OCI-M2 (cell line): Measurements from ENCODE around the gene KRT82.
"Not testable (repeated sequence)": the region's sequence is repeated elsewhere in the genome, so short reads cannot be mapped to it uniquely, and the experiment has no call there.

Experiments used
- DNase-seq: peaks from one replicate; lab custom pipeline; 2025; ENCODE audit not compliant: unreplicated experiment; lab: John Stamatoyannopoulos, UW

The KRT82 gene

GRCh38 chr12:52413202-52413601 lies 7.1 kb upstream of the KRT82 start:
- no peak for DNase-seq

DNA sequence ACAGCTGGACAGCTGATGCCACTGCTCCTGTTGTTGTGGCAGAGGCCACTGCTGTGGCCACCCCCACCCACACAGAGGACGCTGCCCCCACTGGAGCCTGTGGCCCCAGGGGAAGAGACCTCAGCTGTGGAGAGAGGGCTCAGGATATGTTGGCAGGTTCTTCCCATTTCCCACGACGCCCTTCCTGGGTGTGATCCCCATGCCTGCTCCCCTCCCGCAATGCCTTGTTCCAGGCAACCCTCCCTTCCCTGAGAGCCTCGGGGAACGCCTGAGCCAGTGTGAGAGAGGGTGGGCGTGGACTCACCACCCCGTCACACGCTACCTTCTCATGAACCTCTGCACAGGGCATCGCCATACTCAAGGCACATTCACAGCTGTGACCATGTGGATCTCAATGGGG lies 5.7 kb upstream of the KRT82 start:
- DNase-seq, result no peak

DNA sequence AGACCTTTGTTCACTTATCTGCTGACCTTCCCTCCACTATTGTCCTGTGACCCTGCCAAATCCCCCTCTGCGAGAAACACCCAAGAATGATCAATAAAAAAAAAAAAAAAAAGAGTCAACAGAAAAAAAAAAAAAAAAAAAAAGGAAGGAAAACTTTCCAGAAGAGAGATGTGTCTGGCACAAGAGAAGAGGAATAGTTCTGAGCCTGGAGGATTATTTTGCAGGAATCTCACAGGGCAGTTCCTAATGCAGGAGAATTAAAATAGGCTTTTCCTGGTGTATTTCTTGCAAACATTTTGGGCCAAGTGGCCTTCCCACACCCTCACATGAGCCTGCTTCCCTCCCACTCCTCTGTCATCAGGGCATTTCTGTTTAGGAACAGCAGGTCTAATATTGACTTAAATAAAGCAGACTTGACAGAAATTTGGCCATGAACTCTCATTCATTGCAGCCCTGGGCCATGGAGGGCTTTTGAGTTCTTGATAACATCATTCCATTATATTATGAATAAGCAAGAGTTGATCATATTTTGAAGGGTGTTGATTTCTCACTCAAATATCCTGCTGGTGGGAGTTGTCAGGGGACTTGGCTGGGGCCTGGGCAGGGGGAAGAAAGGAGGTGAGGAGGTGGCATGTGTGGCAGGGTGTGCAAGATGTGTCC lies 4.6 kb upstream of the KRT82 start:
- not testable (repeated sequence) for DNase-seq

DNA sequence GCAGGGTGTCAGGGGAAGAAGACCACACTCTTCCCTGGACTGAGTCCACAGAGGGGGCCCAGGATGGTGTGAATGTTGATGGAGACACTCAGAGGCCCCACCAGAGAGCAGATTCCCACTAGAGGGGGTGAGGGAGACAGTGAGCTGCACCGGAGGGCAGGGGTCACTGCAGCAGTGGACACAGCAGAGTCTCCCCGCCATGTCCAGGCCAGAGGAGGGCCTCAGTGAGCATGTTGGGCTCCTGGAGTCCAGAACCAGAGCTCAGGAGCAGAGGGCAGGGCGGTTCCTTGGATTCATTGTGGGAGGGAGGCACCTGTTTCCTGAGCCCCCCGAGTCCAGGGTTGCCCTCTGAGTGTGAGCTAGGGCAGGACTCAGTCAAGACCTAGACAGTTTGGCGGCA lies 1.8 kb upstream of the KRT82 start:
- DNase-seq, result no peak

- no peak for DNase-seq
Measured at GRCh38 chr12:52404951-52405350, 1.2 kb downstream of the KRT82 start.

GRCh38 chr12:52403561-52403960 lies 2.6 kb downstream of the KRT82 start:
- no peak for DNase-seq

GRCh38 chr12:52402873-52403540 lies 3.1 kb downstream of the KRT82 start:
- DNase-seq, result no peak

- DNase-seq, result no peak
Measured at GRCh38 chr12:52402377-52402776, 3.8 kb downstream of the KRT82 start.

- DNase-seq, result no peak
Measured at GRCh38 chr12:52401926-52402325, 4.2 kb downstream of the KRT82 start.

GRCh38 chr12:52401526-52401925 lies 4.6 kb downstream of the KRT82 start:
- no peak for DNase-seq

GRCh38 chr12:52400906-52401305 lies 5.2 kb downstream of the KRT82 start:
- no peak for DNase-seq

- no peak for DNase-seq
Measured at GRCh38 chr12:52399756-52400155, 6.4 kb downstream of the KRT82 start.

DNA sequence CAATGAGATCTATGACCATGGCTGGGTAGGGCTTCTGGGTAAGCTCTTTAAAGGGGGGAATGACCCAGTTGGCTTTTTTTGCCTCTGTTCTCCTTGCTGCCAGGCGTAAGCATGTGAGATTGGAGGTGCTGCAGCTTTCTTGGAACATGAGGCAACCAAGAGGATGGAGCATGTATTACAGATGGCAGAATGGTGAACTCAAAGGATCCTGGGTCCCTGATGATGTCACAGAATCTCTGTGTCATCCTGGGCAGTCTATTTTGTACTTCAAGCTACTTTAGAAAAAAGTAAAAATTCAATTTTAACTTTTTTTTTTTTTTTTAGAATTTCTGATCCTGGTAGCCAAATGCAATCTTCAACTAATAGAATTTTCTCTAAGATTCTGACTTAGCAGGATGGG lies 8.0 kb downstream of the KRT82 start:
- no peak for DNase-seq

GRCh38 chr12:52396656-52397055 lies 9.5 kb downstream of the KRT82 start:
- DNase-seq, result no peak

DNA sequence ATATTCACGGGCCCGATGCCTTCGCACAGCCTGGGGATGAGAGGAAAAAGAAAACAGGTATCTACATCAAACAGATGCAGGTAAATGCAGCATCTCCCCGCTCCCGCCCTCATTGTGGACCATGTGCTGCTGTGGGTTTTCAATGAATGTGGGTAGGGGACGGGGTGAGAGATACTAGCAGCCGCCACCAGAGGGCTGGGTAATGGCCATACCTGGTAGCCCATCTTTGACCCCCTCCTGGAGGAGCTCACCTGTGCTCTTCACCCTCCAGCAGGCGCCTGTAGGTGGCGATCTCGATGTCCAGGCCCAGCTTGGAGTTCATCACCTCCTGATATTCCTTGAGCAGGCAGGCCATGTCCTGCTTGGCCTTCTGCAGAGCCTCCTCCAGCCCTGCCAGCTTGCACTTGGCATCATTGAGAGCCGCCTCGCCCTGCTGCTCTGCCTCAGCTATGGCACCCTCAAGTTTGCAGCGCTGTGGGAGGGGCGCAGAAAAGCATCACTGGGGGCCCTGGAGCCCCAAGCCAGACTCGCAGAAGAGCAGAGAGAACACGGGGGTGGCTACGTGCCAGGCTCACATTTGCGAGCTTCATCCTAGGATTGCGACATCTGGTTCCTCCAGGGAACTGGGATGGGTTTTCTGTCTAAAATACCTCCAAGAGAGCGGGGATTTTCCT lies 10.2 kb downstream of the KRT82 start:
- no peak for DNase-seq

DNA sequence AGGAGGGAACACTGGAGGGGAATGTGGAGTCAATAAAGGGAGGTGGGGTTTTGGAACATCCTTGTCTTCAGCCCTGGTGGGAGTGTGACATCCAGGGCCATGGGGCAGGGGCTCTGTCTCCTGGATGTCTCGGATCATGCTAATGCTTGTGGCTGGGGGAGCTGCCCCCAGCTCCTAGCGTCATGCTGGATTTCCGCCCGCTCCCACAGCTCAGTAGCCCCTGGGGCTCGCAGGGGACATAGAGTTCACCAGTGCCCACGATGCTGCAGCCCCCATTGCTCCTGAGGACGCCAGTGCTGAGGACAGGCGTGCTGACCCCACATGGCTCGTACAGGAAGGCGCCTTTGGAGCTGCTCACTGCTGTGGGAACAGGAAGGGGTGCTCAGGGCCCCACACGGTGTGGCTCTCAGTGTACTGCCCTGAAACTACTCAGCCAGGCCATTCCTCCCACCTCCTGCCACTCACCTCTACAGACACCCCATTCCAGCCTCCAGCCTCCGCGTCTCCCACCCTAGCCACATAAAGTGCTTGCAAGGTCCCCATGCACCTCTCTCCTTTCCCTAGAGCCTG lies 11.2 kb downstream of the KRT82 start:
- DNase-seq, result no peak

DNA sequence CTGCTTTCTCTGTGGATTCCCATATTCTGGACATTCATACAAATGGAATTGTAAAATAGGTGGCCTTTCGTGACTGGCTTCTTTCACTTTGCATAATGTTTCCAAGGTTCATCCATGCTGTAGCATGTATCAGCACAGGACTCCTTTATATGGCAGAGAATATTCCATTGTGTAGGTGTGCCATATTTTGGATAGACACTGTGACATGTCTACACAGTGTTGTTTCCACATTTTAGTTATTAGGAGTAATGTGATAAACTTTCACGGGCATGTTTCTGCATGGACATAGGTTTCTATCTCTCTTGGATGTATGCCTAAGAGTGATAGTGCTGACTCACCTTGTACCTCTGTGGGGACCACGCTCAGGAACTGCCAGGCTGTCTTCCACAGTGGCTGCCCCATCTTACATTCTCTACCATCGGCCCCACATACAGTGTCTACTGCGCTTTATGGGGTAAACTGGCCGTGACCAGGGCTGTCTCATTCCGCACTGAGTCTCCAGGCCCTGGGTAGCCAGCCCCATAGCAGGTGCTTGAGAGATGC lies 13.6 kb downstream of the KRT82 start:
- no peak for DNase-seq

GRCh38 chr12:52391618-52392002 lies 14.5 kb downstream of the KRT82 start:
- no peak for DNase-seq

- DNase-seq, result no peak
Measured at GRCh38 chr12:52390739-52391617, 15.2 kb downstream of the KRT82 start.

DNA sequence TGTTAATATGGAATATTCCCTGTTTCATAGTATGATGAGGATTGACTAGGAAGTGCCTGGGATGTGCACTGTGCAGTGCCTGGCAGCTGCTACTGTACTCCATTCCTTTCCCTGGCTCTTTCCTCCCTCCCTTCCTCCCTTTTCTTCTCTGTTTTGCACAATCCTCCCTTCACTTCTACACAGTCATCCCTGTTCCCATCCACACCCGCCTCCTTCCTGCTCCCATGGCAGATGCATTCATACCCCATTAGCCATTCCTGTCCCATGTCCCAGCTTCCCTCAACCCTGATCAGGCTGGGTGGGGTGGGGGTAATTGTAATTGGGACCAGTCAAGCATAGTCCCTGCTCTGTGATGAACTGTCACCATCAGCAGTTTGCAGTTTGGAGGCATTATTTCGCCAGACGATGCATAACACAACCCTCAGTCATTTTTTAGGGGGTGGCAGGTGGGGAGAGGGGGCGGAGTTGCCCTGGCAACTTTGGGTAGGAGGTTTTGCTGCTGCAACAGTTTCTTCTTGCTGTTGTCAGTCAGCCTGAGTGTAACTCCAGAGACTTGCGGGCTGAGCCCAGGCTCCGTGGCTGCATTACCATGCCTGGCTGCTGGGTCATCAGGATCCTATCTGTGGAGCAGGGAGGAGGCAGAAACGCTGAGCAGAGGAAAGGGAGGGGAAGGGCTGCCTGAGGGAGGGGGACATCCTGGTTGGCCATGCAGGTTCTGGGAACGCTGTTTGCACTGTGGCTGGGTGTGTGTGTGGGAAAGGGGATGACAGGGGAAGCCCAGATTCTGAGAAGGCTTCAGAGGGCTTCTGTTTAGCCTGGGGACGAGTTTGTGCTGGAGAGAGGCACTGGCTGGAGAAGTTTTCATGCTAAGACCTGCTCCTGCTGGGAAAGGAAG lies 16.6 kb downstream of the KRT82 start:
- no peak for DNase-seq
